Measurements from ENCODE around the gene SMYD3. TPM values are rescaled to one million over a fixed set of nuclear protein-coding genes. Genes with fewer than 3 reads are reported as not detected.
A peak's percentile ranks its signal among the peaks of the same experiment; 100 is the strongest.

SMYD3 gene
- total RNA-seq, 2 donors from 2014 or later, result 13.5 to 20.8 TPM

DNA sequence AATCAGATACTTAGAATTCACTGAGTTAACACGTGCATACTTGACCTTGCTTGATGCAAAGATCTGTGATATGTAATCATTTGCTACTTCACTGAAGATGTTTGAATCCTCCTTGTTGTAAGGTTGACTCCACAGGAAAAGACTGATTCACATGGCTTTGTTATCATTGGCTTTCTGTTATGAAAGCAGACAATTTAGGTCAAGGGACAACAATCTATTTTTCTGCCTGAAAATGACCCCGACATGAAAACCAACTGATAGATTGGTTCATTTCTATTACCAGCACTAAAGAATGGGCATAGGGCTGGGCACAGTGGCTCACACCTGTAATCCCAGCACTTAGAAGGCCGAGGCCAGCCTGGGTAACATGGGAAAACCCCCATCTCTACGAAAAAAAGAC is 546.9 kb downstream of the SMYD3 start:
- Histone ChIP-seq H3K27ac (no peak overlapping the region), H3K27me3 (no peaks in the 10 kb centered on the region), H3K9me3 (no peaks in the 10 kb centered on the region), H3K36me3 (replicated peaks in 1 of 2; ENCODE audit: insufficient read depth in 1 of 2, low read depth in 2 of 2) (no peaks in the 10 kb centered on the region), H3K4me1 (no peaks in the 10 kb centered on the region), H3K4me3 (no peak overlapping the region)
- intact Hi-C loops (cut with DNase I), result no loop called here
- no peak for TF ChIP-seq POLR2A (IDR thresholded peaks at IDR 0.05)
- TF ChIP-seq, protein P1, sequence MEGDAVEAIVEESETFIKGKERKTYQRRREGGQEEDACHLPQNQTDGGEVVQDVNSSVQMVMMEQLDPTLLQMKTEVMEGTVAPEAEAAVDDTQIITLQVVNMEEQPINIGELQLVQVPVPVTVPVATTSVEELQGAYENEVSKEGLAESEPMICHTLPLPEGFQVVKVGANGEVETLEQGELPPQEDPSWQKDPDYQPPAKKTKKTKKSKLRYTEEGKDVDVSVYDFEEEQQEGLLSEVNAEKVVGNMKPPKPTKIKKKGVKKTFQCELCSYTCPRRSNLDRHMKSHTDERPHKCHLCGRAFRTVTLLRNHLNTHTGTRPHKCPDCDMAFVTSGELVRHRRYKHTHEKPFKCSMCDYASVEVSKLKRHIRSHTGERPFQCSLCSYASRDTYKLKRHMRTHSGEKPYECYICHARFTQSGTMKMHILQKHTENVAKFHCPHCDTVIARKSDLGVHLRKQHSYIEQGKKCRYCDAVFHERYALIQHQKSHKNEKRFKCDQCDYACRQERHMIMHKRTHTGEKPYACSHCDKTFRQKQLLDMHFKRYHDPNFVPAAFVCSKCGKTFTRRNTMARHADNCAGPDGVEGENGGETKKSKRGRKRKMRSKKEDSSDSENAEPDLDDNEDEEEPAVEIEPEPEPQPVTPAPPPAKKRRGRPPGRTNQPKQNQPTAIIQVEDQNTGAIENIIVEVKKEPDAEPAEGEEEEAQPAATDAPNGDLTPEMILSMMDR (IDR thresholded peaks at IDR 0.05), result no peak
- no peak for ATAC-seq
- 73 to 77% methylated on average over 4 of the region's 4 CpGs for WGBS, 2 donors
- DNase-seq, result no peak

DNA sequence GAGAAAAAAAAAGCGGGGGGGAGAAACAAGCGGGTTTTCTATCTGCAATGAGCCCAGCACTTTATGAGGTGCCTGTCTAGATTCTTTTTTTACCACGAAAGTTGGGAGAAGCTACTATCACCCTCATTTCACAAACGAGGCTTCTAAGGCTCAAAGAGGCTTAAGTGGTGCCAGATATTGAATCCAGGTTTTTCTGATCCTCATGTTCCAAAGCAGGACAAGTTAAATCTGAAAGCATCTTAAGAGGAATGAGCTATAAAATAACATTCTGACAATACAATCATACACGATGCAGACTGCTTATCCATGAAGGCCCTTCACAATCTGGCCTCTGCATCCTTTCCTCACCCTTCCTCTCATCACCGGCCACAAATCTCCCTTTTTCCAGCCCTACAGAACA is 549.1 kb downstream of the SMYD3 start:
- intact Hi-C loops (cut with DNase I), result no loop called here
- Histone ChIP-seq H3K36me3 (replicated peaks in 1 of 2; ENCODE audit: insufficient read depth in 1 of 2, low read depth in 2 of 2) (no peaks in the 10 kb centered on the region), H3K9me3 (no peaks in the 10 kb centered on the region), H3K4me3 (no peak overlapping the region), H3K27me3 (no peaks in the 10 kb centered on the region), H3K27ac (no peak overlapping the region), H3K4me1 (peaks cover 7% of the 10 kb centered on the region)
- no peak for TF ChIP-seq POLR2A (IDR thresholded peaks at IDR 0.05)
- TF ChIP-seq, protein P1 (IDR thresholded peaks at IDR 0.05), result no peak
- DNase-seq (no peak), ATAC-seq (no peak)
- 88 to 91% methylated on average over 6 of the region's 6 CpGs for WGBS, 2 donors

DNA sequence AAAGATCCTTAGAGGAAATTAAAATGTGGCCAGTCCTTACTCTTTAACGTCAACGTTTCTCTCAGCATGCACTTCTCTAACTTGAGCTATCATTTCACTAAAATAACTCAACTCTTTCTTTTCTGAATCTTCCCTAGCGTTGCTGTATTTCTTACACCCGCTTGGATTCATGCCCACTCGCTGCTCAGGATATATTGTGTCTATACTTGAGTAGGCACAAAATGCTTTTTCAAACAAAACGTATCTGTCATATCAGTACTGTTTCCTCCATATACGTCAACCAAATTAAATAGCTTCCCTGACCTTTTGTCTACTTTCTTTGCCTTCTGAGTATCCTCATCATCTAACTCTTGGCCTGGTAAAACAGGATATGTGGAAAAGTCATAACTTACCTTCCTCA is 549.7 kb downstream of the SMYD3 start:
- 81% methylated on average over 7 of the region's 7 CpGs for whole genome bisulfite sequencing, 2 donors
- no peaks in the 10 kb centered on the region for H3K27me3 ChIP-seq
- no peak overlapping the region for H3K27ac ChIP-seq
- peaks cover 7% of the 10 kb centered on the region for H3K4me1 ChIP-seq
- intact Hi-C loops (cut with DNase I), result no loop called here
- no peaks in the 10 kb centered on the region for H3K36me3 ChIP-seq (replicated peaks in 1 of 2; ENCODE audit: insufficient read depth in 1 of 2, low read depth in 2 of 2)
- no peak overlapping the region for H3K4me3 ChIP-seq
- no peak for TF ChIP-seq POLR2A (IDR thresholded peaks at IDR 0.05)
- TF ChIP-seq, protein P1 (IDR thresholded peaks at IDR 0.05), result no peak
- DNase-seq, result no peak
- H3K9me3 ChIP-seq, result no peaks in the 10 kb centered on the region
- ATAC-seq, result no peak

DNA sequence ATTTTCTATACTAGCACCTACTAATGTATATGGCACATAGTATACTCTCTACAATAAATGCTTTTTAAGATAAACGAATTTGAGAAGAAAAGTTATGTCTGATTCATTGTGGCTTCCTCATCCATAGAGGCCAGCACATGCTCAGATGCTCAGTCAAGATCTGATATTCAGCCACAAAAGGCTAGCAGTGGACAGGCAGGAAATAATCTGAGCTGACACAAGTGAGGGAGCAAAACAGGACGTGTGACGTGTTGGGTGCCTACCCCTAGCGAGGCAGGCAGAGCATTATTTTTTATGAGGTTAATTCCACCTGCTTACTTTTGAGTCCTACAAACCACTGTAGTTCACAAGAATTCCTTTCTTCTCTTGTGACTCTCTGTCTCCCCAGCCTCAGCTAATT is 550.9 kb downstream of the SMYD3 start:
- no peak overlapping the region for H3K27ac ChIP-seq
- DNase-seq (no peak), ATAC-seq (no peak)
- intact Hi-C loops (cut with DNase I), result no loop called here
- H3K27me3 ChIP-seq, result no peaks in the 10 kb centered on the region
- H3K9me3 ChIP-seq, result no peaks in the 10 kb centered on the region
- H3K4me1 ChIP-seq, result peaks cover 7% of the 10 kb centered on the region
- TF ChIP-seq, protein P1 (IDR thresholded peaks at IDR 0.05), result no peak
- TF ChIP-seq POLR2A (IDR thresholded peaks at IDR 0.05), result no peak
- H3K4me3 ChIP-seq, result no peak overlapping the region
- WGBS, 2 donors, result 67 to 80% methylated on average over 4 of the region's 4 CpGs
- no peaks in the 10 kb centered on the region for H3K36me3 ChIP-seq (replicated peaks in 1 of 2; ENCODE audit: insufficient read depth in 1 of 2, low read depth in 2 of 2)

DNA sequence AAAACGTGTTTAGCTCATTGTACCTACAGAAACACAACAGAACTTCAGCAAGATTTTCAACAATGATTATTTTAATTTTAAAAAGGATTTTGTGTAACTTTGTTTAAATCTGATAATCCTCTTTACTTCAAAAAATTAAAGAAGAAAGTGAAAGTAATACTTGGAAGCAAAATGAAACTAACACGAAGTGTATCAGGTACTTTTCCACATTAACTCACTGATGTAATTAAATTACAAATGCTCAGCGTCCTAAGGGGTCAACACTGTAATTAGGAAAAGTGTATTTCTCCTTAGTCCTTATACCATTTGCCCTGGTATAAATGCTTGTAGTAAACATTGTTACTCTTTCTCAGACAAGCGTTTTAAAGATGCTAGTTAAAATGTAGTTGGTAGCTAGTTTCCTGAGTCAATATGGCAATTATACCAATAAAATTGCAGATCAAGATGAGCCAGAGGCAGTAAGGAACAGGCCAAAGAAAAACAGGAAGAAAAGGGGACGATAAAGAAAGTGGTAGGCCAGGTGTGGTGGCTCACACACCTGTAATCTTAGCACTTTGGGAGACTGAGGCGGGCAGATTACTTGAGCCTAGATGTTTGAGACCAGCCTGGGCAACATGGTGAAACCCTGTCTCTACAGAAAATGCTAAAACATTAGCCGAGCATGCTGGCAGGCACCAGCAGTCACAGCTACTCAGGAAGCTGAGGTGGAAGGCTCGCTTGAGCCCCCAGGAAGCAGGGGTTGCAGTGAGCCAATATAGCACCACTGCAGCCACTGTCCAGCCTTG is 553.0 kb downstream of the SMYD3 start:
- DNase-seq (peak in 1 of 4 donors; percentile 7), ATAC-seq (no peak)
- Histone ChIP-seq H3K4me1 (peaks cover 7% of the 10 kb centered on the region), H3K36me3 (replicated peaks in 1 of 2; ENCODE audit: insufficient read depth in 1 of 2, low read depth in 2 of 2) (no peaks in the 10 kb centered on the region), H3K27me3 (no peaks in the 10 kb centered on the region), H3K9me3 (no peaks in the 10 kb centered on the region), H3K27ac (peak overlapping the region in 3 of 4 donors; percentile 14 to 63 (median 53)), H3K4me3 (no peak overlapping the region)
- WGBS, 2 donors, result 34 to 35% methylated on average over 7 to 8 of the region's 8 CpGs
- TF ChIP-seq, protein P1 (IDR thresholded peaks at IDR 0.05), result no peak
- intact Hi-C loops (cut with DNase I), result no loop called here
